Effector memory CD8-positive, alpha-beta T cell (primary cell): Measurements from ENCODE around the gene SRGAP1.

Source experiments
- ATAC-seq: fragments of 150-1000 bp; cut with Tn5 transposase; replicated peaks from 2 replicates; pipeline ENCODE4 v1.10.0; 2021; ENCODE audit warnings: mild to moderate bottlenecking, moderate library complexity
- DNase-seq, 3 experiments: peaks; one replicate each; pipeline ENCODE4 v3.0.0; 2021
- H3K27ac Mint-ChIP-seq, 2 donors: one replicate each; pipeline ENCODE4 v1.8.0; 2022; ENCODE audit warnings: mild to moderate bottlenecking in 2 of 2, mixed read lengths in 2 of 2, moderate library complexity in 2 of 2
- H3K27me3 Mint-ChIP-seq, 2 donors: one replicate each; pipeline ENCODE4 v1.8.0; 2022; ENCODE audit warnings: mixed read lengths in 2 of 2
- H3K36me3 Mint-ChIP-seq: one replicate; pipeline ENCODE4 v1.8.0; 2022; ENCODE audit warnings: mild to moderate bottlenecking, moderate library complexity, mixed read lengths; ENCODE audit not compliant: insufficient read depth
- H3K4me1 Mint-ChIP-seq, 2 donors: one replicate each; pipeline ENCODE4 v1.8.0; 2022; ENCODE audit warnings: low read depth in 2 of 2, mixed read lengths in 2 of 2
- H3K4me3 Mint-ChIP-seq, 2 donors: one replicate each; pipeline ENCODE4 v1.8.0; 2022; ENCODE audit warnings: mild to moderate bottlenecking in 2 of 2, mixed read lengths in 2 of 2, moderate library complexity in 2 of 2
- H3K9me3 Mint-ChIP-seq, 2 donors: one replicate each; pipeline ENCODE4 v1.8.0; 2022; ENCODE audit warnings: mixed read lengths in 2 of 2

SRGAP1 gene

GRCh38 chr12:63966606-63966975 lies 122.1 kb downstream of the SRGAP1 start:
- no peak for ATAC-seq
- Mint-ChIP-seq H3K27me3 (peaks cover 14 to 21% of the 10 kb centered on the region in 2 donors), H3K36me3 (no peaks in the 10 kb centered on the region), H3K27ac (no peak overlapping the region), H3K9me3 (no peaks in the 10 kb centered on the region), H3K4me1 (no peaks in the 10 kb centered on the region), H3K4me3 (no peak overlapping the region)
- no peak for DNase-seq

DNA sequence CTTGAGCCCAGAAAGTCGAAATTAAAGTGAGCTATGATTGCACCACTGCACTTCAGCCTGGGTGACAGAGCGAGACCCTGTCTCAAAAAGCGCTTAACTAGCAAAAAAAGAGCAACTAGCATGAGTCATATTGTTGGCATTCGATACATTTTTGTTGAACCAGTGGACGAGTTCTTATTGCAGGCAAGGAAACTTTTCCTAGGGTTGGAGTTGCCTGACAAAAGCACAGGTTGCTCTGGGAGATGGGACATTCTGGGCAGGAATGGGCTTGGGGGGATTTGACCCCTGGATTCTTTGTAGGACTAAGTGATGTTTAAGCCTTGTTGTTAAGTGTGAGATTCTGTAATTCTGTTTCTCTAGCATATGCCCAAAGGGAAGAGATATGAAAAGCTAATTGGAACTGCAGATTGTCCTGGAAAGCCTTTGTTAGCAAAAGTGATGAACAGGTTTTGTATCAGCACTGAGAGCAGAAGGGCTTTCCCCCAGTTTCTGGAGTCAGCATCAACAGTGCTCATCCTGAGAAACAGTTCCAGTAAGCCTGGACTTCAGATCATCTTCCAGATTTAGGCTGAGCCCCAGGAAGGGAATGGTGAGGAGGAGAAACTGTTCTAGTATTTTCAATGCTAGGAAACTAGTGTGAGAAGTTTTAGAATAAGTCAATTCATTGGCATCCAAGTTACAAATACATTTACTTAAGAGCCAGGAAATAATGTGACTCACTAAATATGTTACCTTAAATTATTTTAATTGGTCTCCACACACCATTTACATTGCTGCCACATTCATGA lies 123.1 kb downstream of the SRGAP1 start:
- Mint-ChIP-seq H3K9me3 (no peaks in the 10 kb centered on the region), H3K36me3 (no peaks in the 10 kb centered on the region), H3K27me3 (peaks cover 16 to 21% of the 10 kb centered on the region in 2 donors), H3K27ac (no peak overlapping the region), H3K4me3 (no peak overlapping the region), H3K4me1 (no peaks in the 10 kb centered on the region)
- ATAC-seq (no peak), DNase-seq (no peak)

GRCh38 chr12:63968673-63969072 lies 124.2 kb downstream of the SRGAP1 start:
- Mint-ChIP-seq H3K9me3 (no peaks in the 10 kb centered on the region), H3K4me1 (no peaks in the 10 kb centered on the region), H3K27ac (no peak overlapping the region), H3K36me3 (no peaks in the 10 kb centered on the region), H3K27me3 (peaks cover 16 to 21% of the 10 kb centered on the region in 2 donors), H3K4me3 (no peak overlapping the region)
- ATAC-seq (no peak), DNase-seq (no peak)

DNA sequence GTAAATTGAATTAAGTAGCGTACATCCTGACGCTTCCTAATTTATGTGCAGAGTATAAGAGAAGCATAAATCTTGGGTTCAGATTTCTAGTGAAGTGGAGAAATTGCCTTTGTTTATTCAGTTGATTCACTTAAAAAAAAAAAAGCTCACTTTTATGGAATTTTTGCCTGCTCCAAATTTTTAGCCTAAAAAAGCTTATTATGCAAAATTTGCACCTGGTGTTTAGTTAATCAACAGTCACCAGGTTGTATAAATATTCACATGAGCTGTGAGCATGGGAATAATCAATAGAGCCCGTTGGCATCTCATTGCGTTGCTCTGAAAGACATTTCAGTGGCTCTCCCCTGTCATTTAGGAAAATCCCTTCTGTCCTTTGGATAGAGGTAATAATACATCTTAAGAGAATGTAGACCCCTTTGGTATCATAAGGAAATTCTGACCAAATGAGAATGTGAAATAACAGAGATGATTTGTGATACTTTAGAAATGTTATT lies 132.4 kb downstream of the SRGAP1 start:
- Mint-ChIP-seq H3K27ac (no peak overlapping the region), H3K27me3 (peaks cover 6 to 11% of the 10 kb centered on the region in 2 donors), H3K36me3 (no peaks in the 10 kb centered on the region), H3K9me3 (no peaks in the 10 kb centered on the region), H3K4me3 (no peak overlapping the region), H3K4me1 (no peaks in the 10 kb centered on the region)
- ATAC-seq, result no peak
- no peak for DNase-seq

- no peak overlapping the region for H3K4me3 Mint-ChIP-seq
- no peaks in the 10 kb centered on the region for H3K36me3 Mint-ChIP-seq
- H3K27me3 Mint-ChIP-seq, result peaks cover 6 to 11% of the 10 kb centered on the region in 2 donors
- no peak overlapping the region for H3K27ac Mint-ChIP-seq
- DNase-seq, result no peak
- no peak for ATAC-seq
- no peaks in the 10 kb centered on the region for H3K9me3 Mint-ChIP-seq
- no peaks in the 10 kb centered on the region for H3K4me1 Mint-ChIP-seq
Measured at GRCh38 chr12:63977441-63977840, 132.9 kb downstream of the SRGAP1 start.

GRCh38 chr12:63978519-63978918 lies 134.0 kb downstream of the SRGAP1 start:
- H3K36me3 Mint-ChIP-seq, result no peaks in the 10 kb centered on the region
- DNase-seq, result no peak
- H3K9me3 Mint-ChIP-seq, result no peaks in the 10 kb centered on the region
- peaks cover 6 to 11% of the 10 kb centered on the region in 2 donors for H3K27me3 Mint-ChIP-seq
- ATAC-seq, result no peak
- no peak overlapping the region for H3K4me3 Mint-ChIP-seq
- no peaks in the 10 kb centered on the region for H3K4me1 Mint-ChIP-seq
- no peak overlapping the region for H3K27ac Mint-ChIP-seq

- H3K27me3 Mint-ChIP-seq, result peaks cover 6 to 11% of the 10 kb centered on the region in 2 donors
- H3K4me1 Mint-ChIP-seq, result no peaks in the 10 kb centered on the region
- no peak overlapping the region for H3K4me3 Mint-ChIP-seq
- no peak overlapping the region for H3K27ac Mint-ChIP-seq
- DNase-seq (no peak), ATAC-seq (no peak)
- no peaks in the 10 kb centered on the region for H3K9me3 Mint-ChIP-seq
- H3K36me3 Mint-ChIP-seq, result no peaks in the 10 kb centered on the region
Measured at GRCh38 chr12:63980211-63980610, 135.7 kb downstream of the SRGAP1 start.

DNA sequence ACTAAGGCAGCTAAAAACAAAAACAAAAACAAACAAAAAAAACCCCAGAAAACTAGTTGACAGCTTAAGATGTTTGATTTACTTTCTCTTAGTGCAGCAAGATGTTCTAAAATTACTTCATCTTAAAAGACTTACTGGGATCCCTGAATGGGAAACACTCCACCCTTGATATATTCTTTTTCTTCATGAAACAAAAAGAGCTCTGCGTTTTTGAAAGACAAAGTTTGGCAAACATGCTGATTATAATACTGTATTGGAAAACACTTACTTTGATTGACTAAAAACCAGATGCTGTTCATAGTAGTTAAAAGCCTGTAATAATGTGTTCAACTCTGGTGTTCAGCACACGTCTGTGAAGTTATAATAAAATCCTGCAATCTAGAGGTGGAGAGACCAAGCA lies 136.8 kb downstream of the SRGAP1 start:
- ATAC-seq (no peak), DNase-seq (no peak)
- Mint-ChIP-seq H3K36me3 (no peaks in the 10 kb centered on the region), H3K4me1 (no peaks in the 10 kb centered on the region), H3K27ac (no peak overlapping the region), H3K27me3 (peaks cover 11% of the 10 kb centered on the region in 2 donors), H3K9me3 (no peaks in the 10 kb centered on the region), H3K4me3 (no peak overlapping the region)

DNA sequence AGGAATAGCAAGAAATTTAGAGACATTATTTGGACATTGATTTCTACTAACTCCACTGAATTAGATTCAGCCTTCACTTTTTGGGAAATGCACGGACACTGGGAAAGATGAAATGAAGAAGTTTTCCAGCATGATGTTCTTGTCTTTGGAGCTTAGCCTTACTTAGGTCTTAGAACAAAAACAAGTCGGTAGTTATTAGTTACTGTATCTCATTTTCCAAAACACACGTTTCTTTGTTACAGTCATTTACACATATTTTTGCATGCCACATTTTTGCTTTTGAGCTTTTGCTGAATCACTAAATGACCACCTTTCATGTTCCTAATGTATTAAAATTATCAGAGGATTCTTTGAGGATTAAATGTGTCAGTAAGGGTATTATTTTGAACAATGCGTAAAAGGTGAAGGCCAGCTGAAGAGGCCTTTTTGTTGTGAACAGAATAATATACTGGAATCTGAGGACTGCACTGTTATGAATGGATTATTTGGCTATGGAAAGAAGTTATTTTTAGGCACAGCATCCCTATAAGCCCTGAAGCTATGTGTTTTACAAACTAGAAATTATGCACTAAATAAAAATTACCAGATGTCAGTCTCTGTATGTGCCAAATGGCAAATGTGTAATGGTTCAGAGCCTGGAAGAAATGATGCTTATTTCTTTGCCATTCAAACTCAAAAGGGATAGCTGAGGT lies 138.2 kb downstream of the SRGAP1 start:
- Mint-ChIP-seq H3K4me1 (no peaks in the 10 kb centered on the region), H3K4me3 (no peak overlapping the region), H3K36me3 (no peaks in the 10 kb centered on the region), H3K9me3 (no peaks in the 10 kb centered on the region), H3K27ac (no peak overlapping the region), H3K27me3 (peaks cover 11% of the 10 kb centered on the region in 2 donors)
- ATAC-seq (no peak), DNase-seq (no peak)

DNA sequence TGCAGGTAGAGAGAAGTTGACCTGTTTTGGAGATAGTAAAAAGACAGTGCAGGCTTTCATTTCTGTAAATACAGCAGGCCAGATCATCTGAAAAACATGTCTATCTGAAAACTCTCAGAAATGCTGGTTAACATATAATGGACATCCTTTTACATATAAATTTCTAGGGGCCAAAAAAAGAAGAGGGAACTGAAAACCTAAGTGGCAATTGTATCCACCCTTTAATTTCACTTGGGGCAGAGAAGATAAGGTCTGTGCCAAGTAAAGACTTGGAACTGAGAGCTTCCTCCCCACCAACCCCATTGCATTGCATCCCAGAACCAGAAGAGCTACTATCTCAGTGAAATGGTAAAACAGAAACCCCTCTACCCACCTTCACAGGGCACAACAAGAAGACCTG lies 141.0 kb downstream of the SRGAP1 start:
- Mint-ChIP-seq H3K4me3 (no peak overlapping the region), H3K27ac (no peak overlapping the region), H3K4me1 (no peaks in the 10 kb centered on the region), H3K9me3 (no peaks in the 10 kb centered on the region), H3K36me3 (no peaks in the 10 kb centered on the region), H3K27me3 (peaks cover 6 to 11% of the 10 kb centered on the region in 2 donors)
- DNase-seq (no peak), ATAC-seq (no peak)

GRCh38 chr12:63985945-63986344 lies 141.4 kb downstream of the SRGAP1 start:
- Mint-ChIP-seq H3K36me3 (no peaks in the 10 kb centered on the region), H3K27ac (no peak overlapping the region), H3K4me3 (no peak overlapping the region), H3K27me3 (peaks cover 10 to 11% of the 10 kb centered on the region in 2 donors), H3K9me3 (no peaks in the 10 kb centered on the region), H3K4me1 (no peaks in the 10 kb centered on the region)
- ATAC-seq (no peak), DNase-seq (no peak)

GRCh38 chr12:63989301-63989845 lies 144.9 kb downstream of the SRGAP1 start:
- Mint-ChIP-seq H3K27me3 (peaks cover 18 to 25% of the 10 kb centered on the region in 2 donors), H3K4me1 (no peaks in the 10 kb centered on the region), H3K9me3 (no peaks in the 10 kb centered on the region), H3K36me3 (no peaks in the 10 kb centered on the region), H3K27ac (no peak overlapping the region), H3K4me3 (no peak overlapping the region)
- DNase-seq (no peak), ATAC-seq (no peak)

DNA sequence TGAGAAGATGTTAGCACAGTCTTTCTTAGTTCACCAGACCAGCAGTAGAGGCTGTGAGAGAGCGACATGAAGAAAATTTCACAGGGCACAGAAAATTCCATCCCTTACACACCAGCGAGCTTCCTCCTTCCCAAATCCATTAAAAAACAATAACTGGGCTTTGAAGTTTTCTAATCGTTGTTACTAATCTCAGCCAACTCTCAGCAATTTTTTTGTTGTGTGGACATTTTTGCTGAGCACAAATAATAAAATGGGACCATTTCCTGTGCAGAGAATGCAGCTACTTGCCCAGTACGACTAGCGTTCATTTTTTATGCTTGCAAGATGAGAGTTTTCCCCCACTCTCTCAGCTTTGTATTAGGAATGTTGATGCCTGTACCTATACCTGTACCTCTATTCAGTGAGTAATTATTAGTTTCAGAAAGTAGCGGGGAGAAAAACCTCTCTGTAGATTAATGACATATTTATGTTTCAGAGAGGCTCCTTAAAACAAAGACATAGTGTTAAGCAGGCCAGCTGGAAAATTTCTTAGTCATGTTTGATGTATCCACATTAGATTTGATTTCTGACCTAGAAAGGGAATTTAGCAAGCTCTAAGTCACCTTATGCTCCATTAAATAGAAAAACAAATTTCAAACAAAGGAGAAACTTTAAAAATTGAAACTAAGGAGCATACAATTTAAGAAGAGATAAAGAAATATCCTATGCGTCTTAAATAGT lies 146.5 kb downstream of the SRGAP1 start:
- Mint-ChIP-seq H3K4me1 (no peaks in the 10 kb centered on the region), H3K4me3 (no peak overlapping the region), H3K27ac (no peak overlapping the region), H3K27me3 (peaks cover 15 to 25% of the 10 kb centered on the region in 2 donors), H3K36me3 (no peaks in the 10 kb centered on the region), H3K9me3 (no peaks in the 10 kb centered on the region)
- ATAC-seq, result no peak
- no peak for DNase-seq
